ENCODE results near the gene PBX4.

PBX4 gene

DNA sequence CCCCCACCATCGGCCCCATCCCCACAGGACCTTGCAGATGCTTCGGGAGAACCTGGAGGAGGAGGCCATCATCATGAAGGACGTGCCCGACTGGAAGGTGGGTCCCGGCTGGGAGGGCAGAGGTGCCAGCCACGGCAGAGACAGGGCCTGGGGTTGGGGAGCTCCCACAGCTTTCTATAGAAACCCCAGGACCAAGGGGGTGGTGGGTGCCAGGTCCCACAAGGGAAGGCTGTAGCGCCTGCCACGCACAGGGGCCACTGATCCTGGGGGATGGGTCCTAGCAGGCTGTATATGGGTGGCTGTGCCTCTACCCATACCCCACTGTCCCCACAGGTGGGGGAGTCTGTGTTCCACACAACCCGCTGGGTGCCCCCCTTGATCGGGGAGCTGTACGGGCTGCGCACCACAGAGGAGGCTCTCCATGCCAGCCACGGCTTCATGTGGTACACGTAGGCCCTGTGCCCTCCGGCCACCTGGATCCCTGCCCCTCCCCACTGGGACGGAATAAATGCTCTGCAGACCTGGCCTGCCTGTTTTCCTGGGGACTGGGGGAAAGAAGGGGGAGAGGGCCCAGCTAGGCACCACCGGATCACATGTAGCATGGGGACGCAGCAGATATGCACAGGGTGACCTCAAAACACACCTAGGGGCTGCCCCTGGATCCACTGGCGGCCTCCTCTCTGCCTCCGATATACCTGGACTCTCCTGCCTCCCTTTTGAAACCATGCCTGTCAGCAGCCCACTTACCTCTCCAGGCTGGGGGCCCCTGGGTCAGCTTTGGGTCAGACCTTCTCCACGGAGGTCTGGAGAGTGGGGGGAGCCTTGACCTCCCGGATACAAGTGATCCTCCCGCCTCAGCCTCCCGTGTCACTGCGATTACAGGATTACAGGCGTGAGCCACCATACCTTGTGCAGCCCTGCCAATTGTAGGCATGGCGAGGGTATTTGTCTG is 90.5 kb downstream of the PBX4 start:
- Mint-ChIP-seq H3K9me3 (no peaks in the 10 kb centered on the region), H3K27ac (no peak overlapping the region), H3K4me3 (no peak overlapping the region), H3K4me1 (ENCODE audit: low read depth) (peaks cover 4% of the 10 kb centered on the region), H3K27me3 (ENCODE audit: low read depth) (no peaks in the 10 kb centered on the region), H3K36me3 (ENCODE audit: low read depth) (peaks cover 18% of the 10 kb centered on the region)
- no peak for DNase-seq (ENCODE audit: low spot score)

DNA sequence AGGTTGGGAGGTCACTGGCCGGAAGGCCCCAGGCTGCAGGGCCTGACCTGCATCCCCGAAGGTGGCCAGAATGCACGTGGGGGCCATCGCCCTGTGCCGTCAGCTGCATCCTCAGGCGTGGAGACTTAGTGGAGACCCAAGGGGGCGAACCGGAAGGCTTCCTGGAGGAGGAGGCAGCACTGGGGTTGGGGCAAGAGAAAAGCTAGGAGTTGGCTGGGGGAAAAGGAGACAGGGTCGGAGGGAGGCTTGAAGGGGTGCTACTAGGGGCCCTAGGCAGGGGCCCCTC is 91.2 kb downstream of the PBX4 start:
- H3K4me1 Mint-ChIP-seq (ENCODE audit: low read depth): peaks cover 4% of the 10 kb centered on the region
- no peak overlapping the region for H3K27ac Mint-ChIP-seq
- no peaks in the 10 kb centered on the region for H3K9me3 Mint-ChIP-seq
- H3K36me3 Mint-ChIP-seq (ENCODE audit: low read depth): peaks cover 21% of the 10 kb centered on the region
- H3K27me3 Mint-ChIP-seq (ENCODE audit: low read depth): no peaks in the 10 kb centered on the region
- no peak overlapping the region for H3K4me3 Mint-ChIP-seq
- DNase-seq (ENCODE audit: low spot score): no peak

DNA sequence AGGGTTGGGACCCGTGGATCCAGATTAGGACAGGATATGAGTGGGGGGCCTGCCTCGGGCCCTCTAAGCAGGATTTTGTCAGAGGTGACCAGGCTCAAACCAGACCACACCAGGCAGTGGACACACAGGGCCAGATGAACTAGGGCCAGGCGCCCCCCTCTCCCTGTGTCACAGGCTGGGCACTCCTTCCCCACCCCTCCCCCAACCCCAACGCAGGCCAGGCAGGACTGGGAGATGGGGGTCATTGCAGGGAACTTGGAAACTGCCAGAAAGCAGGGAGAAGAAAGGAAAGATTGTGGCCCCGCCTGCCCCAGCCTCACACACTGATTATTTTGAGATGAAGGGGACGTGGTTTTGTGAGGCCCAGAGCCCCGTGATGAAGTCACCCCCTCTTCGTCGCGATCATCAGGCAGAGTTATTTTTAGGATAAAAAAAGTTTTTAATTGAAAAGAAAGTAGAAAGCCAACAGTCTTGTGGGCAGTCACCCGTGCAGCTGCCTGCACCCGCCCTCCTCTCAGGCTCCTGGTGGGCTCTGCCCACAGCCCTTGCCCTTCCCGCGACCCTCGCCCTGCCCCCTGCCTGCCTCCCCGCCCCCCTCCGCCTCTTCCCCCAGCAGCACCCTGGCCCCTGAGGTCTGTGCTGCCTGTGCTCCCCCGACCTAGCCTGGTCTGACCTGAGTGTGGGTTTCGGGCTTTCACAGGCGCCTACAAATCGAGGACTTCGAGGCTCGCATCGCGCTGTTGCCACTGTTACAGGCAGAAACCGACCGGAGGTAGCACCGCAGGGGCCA is 91.7 kb downstream of the PBX4 start:
- Mint-ChIP-seq H3K36me3 (ENCODE audit: low read depth) (peaks cover 18% of the 10 kb centered on the region), H3K27ac (no peak overlapping the region), H3K4me1 (ENCODE audit: low read depth) (peaks cover 2% of the 10 kb centered on the region), H3K9me3 (no peaks in the 10 kb centered on the region), H3K4me3 (no peak overlapping the region), H3K27me3 (ENCODE audit: low read depth) (no peaks in the 10 kb centered on the region)
- DNase-seq (ENCODE audit: low spot score): no peak

DNA sequence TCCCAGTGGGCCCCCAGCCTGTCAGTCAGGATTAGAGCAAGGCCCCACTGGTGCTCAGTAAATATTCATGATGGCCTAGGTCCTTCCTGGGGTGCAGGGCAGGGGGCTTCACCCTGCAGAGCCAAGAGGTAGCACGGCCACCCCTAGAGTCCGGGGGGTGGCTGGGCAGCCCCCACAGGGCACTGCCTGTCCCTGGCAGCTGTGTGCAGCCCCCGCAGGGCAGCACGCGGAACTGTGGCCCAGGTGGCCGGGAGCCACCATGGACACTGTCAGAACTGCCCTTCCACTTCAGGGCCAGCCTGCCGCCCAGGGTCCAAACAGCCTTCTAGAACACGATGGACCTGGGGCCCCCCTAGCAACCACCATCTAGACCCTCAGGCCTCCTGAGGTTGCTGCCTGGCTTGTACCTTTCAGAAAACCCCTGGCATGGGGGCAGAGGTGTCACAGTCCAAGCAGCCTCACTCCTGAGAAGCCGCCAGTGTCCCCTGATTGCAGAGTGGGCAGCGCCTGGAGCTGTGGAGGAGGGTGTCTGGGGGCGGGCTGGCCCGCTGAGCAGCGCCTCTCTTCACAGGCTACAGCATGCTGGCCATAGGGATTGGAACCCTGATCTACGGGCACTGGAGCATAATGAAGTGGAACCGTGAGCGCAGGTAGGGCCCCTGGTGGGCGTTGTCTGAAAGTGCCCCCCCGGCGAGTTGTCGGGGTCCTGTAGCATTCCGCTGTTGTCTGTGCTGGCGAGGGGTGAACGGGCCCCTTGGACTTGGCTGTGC is 92.7 kb downstream of the PBX4 start:
- Mint-ChIP-seq H3K4me1 (ENCODE audit: low read depth) (peaks cover 5% of the 10 kb centered on the region), H3K27ac (no peak overlapping the region), H3K4me3 (no peak overlapping the region), H3K36me3 (ENCODE audit: low read depth) (peaks cover 21% of the 10 kb centered on the region), H3K27me3 (ENCODE audit: low read depth) (no peaks in the 10 kb centered on the region), H3K9me3 (no peaks in the 10 kb centered on the region)
- no peak for DNase-seq (ENCODE audit: low spot score)

DNA sequence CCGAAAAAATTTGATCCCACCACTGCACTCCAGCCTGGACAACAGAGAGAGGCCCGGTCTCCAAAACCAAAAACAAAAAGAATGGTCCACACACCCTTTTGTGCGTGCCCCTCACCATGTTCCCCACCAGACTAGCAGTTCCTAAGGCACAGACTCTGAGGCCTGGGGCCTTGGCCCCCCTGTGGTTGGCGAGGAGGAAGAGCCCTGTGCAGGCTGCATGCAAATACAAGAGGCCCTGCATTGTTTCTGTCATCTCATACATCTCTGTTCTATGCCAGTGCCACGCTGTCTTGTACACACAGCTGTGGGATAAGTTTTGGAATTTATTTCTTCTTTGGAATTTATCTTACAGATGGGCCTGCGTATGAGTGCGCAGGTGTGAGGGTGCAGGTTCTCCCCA is 94.4 kb downstream of the PBX4 start:
- Mint-ChIP-seq H3K4me3 (no peak overlapping the region), H3K4me1 (ENCODE audit: low read depth) (peaks cover 14% of the 10 kb centered on the region), H3K27ac (no peak overlapping the region), H3K36me3 (ENCODE audit: low read depth) (peaks cover 35% of the 10 kb centered on the region), H3K9me3 (no peaks in the 10 kb centered on the region), H3K27me3 (ENCODE audit: low read depth) (no peaks in the 10 kb centered on the region)
- DNase-seq (ENCODE audit: low spot score): no peak

DNA sequence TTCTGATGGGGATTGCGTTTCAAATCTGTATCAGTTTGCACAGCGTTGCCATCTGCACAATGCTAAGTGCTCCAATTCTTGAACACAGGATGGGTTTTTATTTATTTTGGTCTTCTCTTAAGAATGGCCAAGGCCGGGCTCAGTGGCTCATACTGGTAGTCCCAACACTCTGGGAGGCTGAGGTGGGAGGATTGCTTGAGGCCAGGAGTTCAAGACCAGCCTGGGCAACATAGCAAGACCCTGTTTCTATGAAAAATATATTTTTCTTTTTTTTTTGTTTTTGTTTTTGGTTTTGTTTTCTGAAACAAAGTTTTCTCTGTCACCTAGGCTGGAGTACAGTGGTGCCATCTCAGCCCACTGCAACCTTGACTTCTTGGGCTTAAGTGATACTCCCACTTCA is 95.3 kb downstream of the PBX4 start:
- Mint-ChIP-seq H3K4me3 (no peak overlapping the region), H3K27ac (no peak overlapping the region), H3K9me3 (no peaks in the 10 kb centered on the region), H3K4me1 (ENCODE audit: low read depth) (peaks cover 14% of the 10 kb centered on the region), H3K27me3 (ENCODE audit: low read depth) (no peaks in the 10 kb centered on the region), H3K36me3 (ENCODE audit: low read depth) (peaks cover 32% of the 10 kb centered on the region)
- DNase-seq (ENCODE audit: low spot score): no peak

DNA sequence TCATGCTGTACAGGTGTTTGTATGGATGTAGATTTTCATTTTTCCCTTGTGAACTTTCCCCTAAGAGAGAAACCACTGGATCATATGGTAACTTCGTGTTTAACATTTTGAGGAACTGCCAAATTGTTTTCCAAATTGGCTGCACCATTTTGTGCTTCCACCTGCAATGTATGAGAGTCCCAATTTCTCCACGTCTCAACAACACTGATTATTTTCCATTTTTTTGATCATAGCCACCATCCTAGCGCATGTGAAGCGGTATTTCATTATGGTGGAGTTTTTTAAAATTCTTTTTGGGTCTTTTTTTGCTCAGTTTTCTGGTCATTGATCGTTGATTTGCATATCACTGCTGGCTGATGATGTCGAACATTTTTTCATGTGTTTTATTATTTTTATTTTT is 97.5 kb downstream of the PBX4 start:
- no peak overlapping the region for H3K4me3 Mint-ChIP-seq
- no peak overlapping the region for H3K27ac Mint-ChIP-seq
- H3K9me3 Mint-ChIP-seq: no peaks in the 10 kb centered on the region
- H3K36me3 Mint-ChIP-seq (ENCODE audit: low read depth): peaks cover 28% of the 10 kb centered on the region
- peaks cover 14% of the 10 kb centered on the region for H3K4me1 Mint-ChIP-seq (ENCODE audit: low read depth)
- no peaks in the 10 kb centered on the region for H3K27me3 Mint-ChIP-seq (ENCODE audit: low read depth)
- DNase-seq (ENCODE audit: low spot score): no peak

DNA sequence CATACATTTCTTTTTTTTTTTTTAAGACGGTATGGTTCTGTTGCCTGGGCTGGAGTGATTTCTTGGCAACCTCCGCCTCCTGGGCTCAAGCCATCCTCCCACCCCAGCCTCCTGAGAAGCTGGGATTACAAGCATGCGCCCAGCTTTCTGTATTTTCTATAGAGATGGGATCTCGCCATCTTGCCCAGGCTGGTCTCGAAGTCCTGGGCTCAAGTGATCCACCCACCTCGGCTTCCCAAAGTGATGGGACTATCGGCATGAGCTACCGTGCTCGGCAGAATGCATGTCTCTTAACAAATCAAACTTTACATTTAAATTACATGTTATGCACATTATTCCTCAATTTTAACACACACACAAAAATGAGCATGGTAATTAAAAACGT is 101.3 kb downstream of the PBX4 start:
- peak overlapping the region; percentile 94 for H3K4me3 Mint-ChIP-seq
- no peak for DNase-seq (ENCODE audit: low spot score)
- peaks cover 12% of the 10 kb centered on the region for H3K4me1 Mint-ChIP-seq (ENCODE audit: low read depth)
- no peaks in the 10 kb centered on the region for H3K27me3 Mint-ChIP-seq (ENCODE audit: low read depth)
- peak overlapping the region; percentile 94 for H3K27ac Mint-ChIP-seq
- H3K36me3 Mint-ChIP-seq (ENCODE audit: low read depth): peaks cover 23% of the 10 kb centered on the region
- no peaks in the 10 kb centered on the region for H3K9me3 Mint-ChIP-seq

DNA sequence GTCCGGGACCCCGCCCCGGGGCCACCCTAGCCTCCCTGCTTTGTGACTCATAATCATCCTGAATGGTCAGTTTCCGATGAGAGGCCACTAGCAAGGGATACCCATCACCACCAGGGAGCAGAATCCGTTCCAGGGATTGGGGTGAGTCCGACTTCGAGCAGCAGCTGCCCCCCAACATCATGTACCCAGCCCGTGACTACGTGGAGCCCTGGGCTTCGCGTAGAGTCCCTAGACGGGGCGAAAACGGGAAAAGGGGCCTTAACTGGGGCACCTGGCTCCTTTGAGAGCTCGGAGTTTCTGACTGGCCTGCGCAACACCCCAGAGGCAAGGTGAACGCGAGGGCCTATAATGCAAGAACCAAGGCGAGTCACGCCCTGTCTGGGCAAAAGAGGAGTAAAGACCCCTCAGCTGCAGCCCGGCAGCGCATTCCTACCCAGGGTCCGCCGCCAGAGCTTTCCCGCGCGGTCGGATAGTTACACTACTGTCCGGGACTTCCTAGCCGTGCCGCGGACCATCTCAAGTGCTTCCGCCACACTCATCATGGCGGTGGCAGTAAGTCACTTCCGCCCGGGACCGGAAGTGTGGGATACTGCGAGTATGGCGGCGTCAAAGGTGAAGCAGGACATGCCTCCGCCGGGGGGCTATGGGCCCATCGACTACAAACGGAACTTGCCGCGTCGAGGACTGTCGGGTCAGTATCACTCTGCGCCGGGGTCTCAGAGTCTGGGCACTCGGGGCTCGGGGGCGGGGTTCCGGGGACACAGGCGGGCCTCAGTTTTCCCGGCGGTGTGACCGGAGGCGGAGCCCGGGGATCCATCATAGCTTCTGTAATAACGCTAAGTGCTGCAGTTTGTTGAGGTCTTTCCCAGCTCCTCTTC is 102.6 kb downstream of the PBX4 start, which contains the start of gene NDUFA13:
NDUFA13 (plus strand) TSS at position 584 of the 878 bp plus-strand sequence; CDS start at position 598, 14 bp downstream.
- Mint-ChIP-seq H3K27me3 (ENCODE audit: low read depth) (no peaks in the 10 kb centered on the region), H3K9me3 (no peaks in the 10 kb centered on the region), H3K27ac (peak within 1 kb of the TSS; percentile 94), H3K4me3 (peak within 1 kb of the TSS; percentile 94), H3K36me3 (ENCODE audit: low read depth) (peaks cover 20% of the 10 kb centered on the region), H3K4me1 (ENCODE audit: low read depth) (peaks cover 10% of the 10 kb centered on the region)
- DNase-seq (ENCODE audit: low spot score): peak; percentile 93

DNA sequence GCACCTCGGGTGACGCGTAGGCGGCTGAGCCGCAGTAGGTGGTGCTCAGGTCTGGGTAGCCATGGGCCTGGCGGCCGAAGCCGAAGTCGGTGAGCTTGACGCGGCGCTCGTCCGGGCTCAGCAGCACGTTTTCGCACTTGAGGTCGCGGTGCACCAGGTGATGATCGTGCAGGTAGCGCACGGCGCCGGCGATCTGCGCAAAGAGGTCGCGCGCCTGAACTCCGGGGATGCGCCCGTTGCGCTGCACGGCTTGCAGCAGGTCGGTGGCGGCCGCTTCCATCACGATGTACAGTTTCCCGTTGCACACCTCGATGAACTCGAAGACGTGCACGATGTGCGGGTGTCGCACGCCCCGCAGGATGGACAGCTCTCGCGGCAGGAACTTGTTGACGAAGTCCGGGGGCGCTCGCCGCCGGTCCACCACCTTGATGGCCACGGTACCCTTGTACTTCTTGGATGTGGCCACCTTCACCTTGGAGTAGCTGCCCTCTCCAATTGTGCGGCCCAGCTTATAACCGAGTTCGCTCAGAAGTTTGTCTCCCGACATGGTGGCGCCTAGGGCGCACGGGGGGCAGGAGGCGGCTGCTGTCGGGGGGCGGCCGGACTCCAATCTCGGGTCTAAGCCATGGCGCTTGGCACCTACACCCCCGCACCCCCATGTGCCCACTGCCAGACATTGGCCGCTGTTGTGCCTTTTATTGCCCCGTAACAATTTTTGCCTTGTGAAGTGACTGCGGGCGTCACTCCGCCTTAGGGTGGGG is 103.4 kb downstream of the PBX4 start, which contains the start of gene TSSK6:
TSSK6 (minus strand) TSS at position 668 of the 761 bp plus-strand sequence; CDS start at position 547, 121 bp downstream.
- peaks cover 6% of the 10 kb centered on the region for H3K4me1 Mint-ChIP-seq (ENCODE audit: low read depth)
- peak within 1 kb of the TSS; percentile 94 for H3K27ac Mint-ChIP-seq
- no peak for DNase-seq (ENCODE audit: low spot score)
- no peaks in the 10 kb centered on the region for H3K27me3 Mint-ChIP-seq (ENCODE audit: low read depth)
- H3K36me3 Mint-ChIP-seq (ENCODE audit: low read depth): peaks cover 13% of the 10 kb centered on the region
- peak within 1 kb of the TSS; percentile 94 for H3K4me3 Mint-ChIP-seq
- H3K9me3 Mint-ChIP-seq: no peaks in the 10 kb centered on the region

DNA sequence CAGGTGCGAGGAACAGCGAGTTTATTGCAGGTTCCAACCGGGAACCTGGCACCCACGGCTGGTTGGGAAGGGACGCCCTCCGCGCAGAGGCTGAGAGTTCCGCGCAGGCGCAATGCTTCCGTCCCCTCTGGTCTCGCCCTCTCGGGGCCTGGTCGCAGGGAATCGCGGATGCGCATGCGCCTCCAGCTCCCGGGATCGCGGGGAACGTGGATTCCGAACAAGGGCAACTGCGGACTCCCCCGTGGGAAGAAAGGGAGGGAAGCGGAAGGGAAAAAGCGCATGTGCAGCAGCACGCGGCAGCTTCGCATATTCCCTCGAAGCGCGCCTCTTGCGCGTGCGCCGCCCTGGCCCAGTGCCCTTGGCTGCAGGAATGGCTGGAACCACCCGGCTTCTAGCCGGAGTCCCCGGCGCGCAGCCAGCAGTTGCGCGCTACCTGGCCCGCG is 104.3 kb downstream of the PBX4 start:
- Mint-ChIP-seq H3K27ac (no peak overlapping the region), H3K27me3 (ENCODE audit: low read depth) (no peaks in the 10 kb centered on the region), H3K9me3 (no peaks in the 10 kb centered on the region), H3K4me3 (peak overlapping the region; percentile 45), H3K4me1 (ENCODE audit: low read depth) (peaks cover 2% of the 10 kb centered on the region), H3K36me3 (ENCODE audit: low read depth) (peaks cover 6% of the 10 kb centered on the region)
- DNase-seq (ENCODE audit: low spot score): no peak

DNA sequence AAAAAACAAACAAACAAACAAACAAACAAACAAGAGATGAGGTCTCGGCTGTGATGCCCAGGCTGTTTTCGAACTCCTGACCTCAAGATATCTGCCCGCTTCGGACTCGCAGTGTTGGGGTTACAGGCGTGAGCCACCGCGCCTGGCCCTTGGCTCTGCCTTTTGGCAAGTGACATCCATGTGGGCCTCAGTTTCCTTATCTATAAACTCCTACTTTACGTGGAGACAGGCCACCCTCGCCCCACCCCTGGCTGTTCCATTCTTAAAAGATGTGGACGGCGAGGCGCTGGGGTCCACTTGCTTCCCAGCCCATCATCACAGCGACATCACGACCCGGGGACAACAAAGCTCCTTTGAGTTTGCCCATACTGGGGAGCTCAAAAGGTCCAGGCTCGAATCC is 104.8 kb downstream of the PBX4 start:
- H3K36me3 Mint-ChIP-seq (ENCODE audit: low read depth): peaks cover 4% of the 10 kb centered on the region
- no peak overlapping the region for H3K27ac Mint-ChIP-seq
- no peak for DNase-seq (ENCODE audit: low spot score)
- no peaks in the 10 kb centered on the region for H3K4me1 Mint-ChIP-seq (ENCODE audit: low read depth)
- H3K4me3 Mint-ChIP-seq: no peak overlapping the region
- no peaks in the 10 kb centered on the region for H3K9me3 Mint-ChIP-seq
- H3K27me3 Mint-ChIP-seq (ENCODE audit: low read depth): no peaks in the 10 kb centered on the region

All from T-helper 2 cell treated with Interferon-gamma antibody and Interleukin-4, amounts not matched to agents 5 μg/mL and 100 μg/mL, for 36 hours (primary cell).